ENCODE results near the gene MOGAT2.
"Not testable (repeated sequence)": the region's sequence is repeated elsewhere in the genome, so short reads cannot be mapped to it uniquely, and the experiment has no call there.

MOGAT2 gene

DNA sequence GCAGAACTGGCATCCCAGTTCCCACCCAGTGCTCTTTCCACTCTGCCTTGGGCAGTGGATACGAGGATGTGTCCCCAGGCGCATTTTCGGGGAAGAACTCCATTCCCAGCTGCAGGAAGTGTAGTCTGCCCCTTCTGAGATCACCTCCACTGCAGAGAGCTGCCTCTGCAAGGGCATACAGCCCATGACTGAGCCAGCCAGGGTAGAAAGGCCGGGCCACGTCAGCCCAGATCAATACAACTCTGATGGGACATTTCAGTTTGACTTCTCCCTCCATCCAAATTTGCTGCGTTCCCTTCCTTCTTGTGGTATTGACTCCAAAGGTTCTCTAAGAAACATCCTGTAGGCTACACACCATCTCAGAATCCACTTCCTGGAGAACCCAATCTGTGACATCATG is 19.7 kb downstream of the MOGAT2 start:
- no peak overlapping the region for H3K9ac ChIP-seq (ENCODE audit: low read length)
- H3K36me3 ChIP-seq (ENCODE audit: control insufficient read depth, insufficient read depth, low read length): no peaks in the 10 kb centered on the region
- peaks cover 7% of the 10 kb centered on the region; the same call in 1 of the 2 replicates for H3K4me1 ChIP-seq (ENCODE audit: control insufficient read depth, insufficient read depth, low read length)
- no peak overlapping the region for H3K4me3 ChIP-seq (ENCODE audit: low read depth, low read length)
- H3K9me3 ChIP-seq (ENCODE audit: control insufficient read depth, insufficient read depth, low read depth, low read length): no peaks in the 10 kb centered on the region
- no peaks in the 10 kb centered on the region for H3K27me3 ChIP-seq (ENCODE audit: control insufficient read depth, insufficient read depth, low read length)
- H3K27ac ChIP-seq (ENCODE audit: low read depth, low read length): no peak overlapping the region

DNA sequence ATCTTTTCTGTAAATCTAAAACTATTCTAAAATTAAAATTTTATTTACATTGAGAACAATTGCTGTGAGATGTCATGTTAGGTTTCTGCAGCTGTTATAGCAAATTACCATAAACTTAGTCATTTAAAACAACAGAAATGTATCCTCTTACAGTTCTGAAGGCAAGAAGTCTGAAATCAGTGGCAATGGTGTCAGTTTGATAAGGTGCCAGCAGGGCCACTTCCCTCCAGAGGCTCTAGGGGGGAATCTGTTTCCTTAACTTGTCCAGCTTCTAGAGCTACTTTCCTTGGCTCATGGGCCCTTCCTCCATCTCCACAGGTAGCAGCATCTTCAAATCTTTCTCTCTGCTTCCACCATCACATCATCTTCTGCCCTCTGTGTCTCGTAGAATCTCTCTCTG is 23.0 kb downstream of the MOGAT2 start:
- no peak overlapping the region for H3K9ac ChIP-seq (ENCODE audit: low read length)
- H3K27me3 ChIP-seq (ENCODE audit: control insufficient read depth, insufficient read depth, low read length): peaks cover 14% of the 10 kb centered on the region; the same call in 1 of the 2 replicates
- no peaks in the 10 kb centered on the region; the same call in 1 of the 2 replicates for H3K4me1 ChIP-seq (ENCODE audit: control insufficient read depth, insufficient read depth, low read length)
- H3K27ac ChIP-seq (ENCODE audit: low read depth, low read length): no peak overlapping the region
- H3K9me3 ChIP-seq (ENCODE audit: control insufficient read depth, insufficient read depth, low read depth, low read length): no peaks in the 10 kb centered on the region
- H3K4me3 ChIP-seq (ENCODE audit: low read depth, low read length): no peak overlapping the region
- H3K36me3 ChIP-seq (ENCODE audit: control insufficient read depth, insufficient read depth, low read length): no peaks in the 10 kb centered on the region

DNA sequence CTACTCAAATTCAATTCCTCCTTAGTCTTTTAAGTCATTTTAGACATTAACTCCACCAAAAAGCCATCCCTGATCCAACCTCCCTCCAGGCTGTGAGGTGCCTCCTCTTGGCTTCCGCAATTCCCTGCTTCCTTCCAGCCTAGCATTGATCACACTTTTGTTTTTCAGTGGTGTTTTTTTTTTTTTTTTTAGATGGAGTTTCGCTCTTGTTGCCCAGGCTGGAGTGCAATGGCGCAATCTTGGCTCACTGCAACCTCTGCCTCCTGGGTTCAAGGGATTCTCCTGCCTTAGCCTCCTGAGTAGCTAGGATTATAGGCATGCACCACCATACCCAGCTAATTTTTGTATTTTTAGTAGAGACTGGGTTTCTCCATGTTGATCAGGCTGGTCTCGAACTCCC is 25.5 kb downstream of the MOGAT2 start:
- not testable (repeated sequence) for H3K36me3 ChIP-seq (ENCODE audit: control insufficient read depth, insufficient read depth, low read length); H3K9me3 ChIP-seq (ENCODE audit: control insufficient read depth, insufficient read depth, low read depth, low read length); H3K9ac ChIP-seq (ENCODE audit: low read length); H3K4me3 ChIP-seq (ENCODE audit: low read depth, low read length); H3K4me1 ChIP-seq (ENCODE audit: control insufficient read depth, insufficient read depth, low read length); H3K27ac ChIP-seq (ENCODE audit: low read depth, low read length)
- H3K27me3 ChIP-seq (ENCODE audit: control insufficient read depth, insufficient read depth, low read length): peaks cover 18% of the 10 kb centered on the region; the same call in 1 of the 2 replicates

DNA sequence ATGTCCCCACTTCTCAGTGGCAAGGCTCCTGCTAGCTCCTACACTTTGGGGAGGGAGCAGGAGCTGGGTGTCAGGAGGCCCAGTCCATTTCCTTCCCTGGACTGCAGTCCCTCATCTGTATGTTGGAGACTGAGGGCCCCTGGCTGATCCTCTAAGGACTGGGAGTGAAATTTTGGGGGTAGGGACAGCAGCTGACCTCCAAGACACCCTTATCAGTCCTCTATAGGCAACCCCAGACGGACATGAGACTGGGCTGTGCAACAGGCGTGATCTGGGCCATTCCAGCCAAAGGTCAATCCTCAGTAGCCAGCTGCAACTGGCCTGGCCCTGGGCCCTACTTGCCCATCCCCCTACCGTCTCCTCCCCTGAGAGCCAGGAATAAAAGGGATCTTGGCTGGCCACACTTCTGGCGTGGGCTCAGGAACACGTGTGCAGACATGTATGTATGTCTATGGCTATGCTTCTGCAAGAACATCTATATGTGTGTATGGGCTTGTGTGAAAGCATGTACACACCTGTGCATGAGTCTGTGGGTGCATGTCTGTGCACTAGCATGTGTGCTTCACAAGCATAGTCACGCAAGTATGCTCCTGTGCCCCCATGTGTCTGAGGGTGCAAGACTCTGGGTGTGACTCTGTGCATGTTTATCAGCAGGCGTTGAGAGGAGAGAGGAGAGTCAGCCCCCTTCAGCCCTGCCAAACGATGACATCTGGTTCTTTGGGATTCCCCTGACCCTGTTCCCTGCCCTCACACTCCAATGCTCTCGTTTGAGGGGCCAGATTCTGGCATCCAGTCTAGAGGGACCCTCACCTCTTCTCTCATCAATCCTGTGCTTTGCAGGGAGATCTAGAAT is 26.3 kb downstream of the MOGAT2 start:
- Histone ChIP-seq H3K4me3 (ENCODE audit: low read depth, low read length) (no peak overlapping the region), H3K9me3 (ENCODE audit: control insufficient read depth, insufficient read depth, low read depth, low read length) (peaks cover 6% of the 10 kb centered on the region; the same call in 1 of the 2 replicates), H3K36me3 (ENCODE audit: control insufficient read depth, insufficient read depth, low read length) (no peaks in the 10 kb centered on the region), H3K27ac (ENCODE audit: low read depth, low read length) (no peak overlapping the region), H3K27me3 (ENCODE audit: control insufficient read depth, insufficient read depth, low read length) (peaks cover 18% of the 10 kb centered on the region; the same call in 1 of the 2 replicates), H3K4me1 (ENCODE audit: control insufficient read depth, insufficient read depth, low read length) (no peaks in the 10 kb centered on the region; the same call in 1 of the 2 replicates), H3K9ac (ENCODE audit: low read length) (no peak overlapping the region)

DNA sequence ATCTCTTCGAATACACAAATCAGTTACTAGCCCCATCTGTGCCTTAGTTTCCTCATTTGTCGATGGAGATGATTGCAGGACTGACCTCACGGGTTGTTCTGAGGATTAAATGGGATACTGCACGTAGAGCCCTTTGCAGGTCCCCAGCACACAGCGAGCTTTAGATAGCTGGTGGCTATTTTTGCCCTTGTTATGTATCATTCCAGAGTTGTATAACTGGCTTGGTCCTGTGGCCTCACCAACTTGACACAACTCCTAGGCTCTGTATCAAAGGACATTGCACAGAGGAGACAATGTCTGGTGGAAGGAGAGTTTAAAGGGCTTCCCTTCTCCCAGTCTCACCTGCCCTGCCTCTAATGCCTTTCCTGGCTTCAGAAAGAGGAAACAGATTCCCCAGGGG is 28.2 kb downstream of the MOGAT2 start:
- no peak overlapping the region for H3K27ac ChIP-seq (ENCODE audit: low read depth, low read length)
- peaks cover 6% of the 10 kb centered on the region; the same call in 1 of the 2 replicates for H3K9me3 ChIP-seq (ENCODE audit: control insufficient read depth, insufficient read depth, low read depth, low read length)
- H3K9ac ChIP-seq (ENCODE audit: low read length): no peak overlapping the region
- H3K36me3 ChIP-seq (ENCODE audit: control insufficient read depth, insufficient read depth, low read length): no peaks in the 10 kb centered on the region
- H3K4me1 ChIP-seq (ENCODE audit: control insufficient read depth, insufficient read depth, low read length): no peaks in the 10 kb centered on the region; the same call in 1 of the 2 replicates
- H3K27me3 ChIP-seq (ENCODE audit: control insufficient read depth, insufficient read depth, low read length): peaks cover 18% of the 10 kb centered on the region; the same call in 1 of the 2 replicates
- no peak overlapping the region for H3K4me3 ChIP-seq (ENCODE audit: low read depth, low read length)

DNA sequence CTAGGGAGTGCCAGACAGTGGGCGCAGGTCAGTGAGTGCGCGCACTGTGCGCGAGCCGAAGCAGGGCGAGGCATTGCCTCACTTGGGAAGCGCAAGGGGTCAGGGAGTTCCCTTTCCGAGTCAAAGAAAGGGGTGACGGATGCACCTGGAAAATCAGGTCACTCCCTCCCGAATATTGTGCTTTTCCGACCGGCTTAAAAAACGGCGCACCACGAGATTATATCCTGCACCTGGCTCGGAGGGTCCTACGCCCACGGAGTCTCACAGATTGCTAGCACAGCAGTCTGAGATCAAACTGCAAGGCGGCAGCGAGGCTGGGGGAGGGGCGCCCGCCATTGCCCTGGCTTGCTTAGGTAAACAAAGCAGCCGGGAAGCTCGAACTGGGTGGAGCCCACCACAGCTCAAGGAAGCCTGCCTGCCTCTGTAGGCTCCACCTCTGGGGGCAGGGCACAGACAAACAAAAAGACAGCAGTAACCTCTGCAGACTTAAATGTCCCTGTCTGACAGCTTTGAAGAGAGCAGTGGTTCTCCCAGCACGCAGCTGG is 31.2 kb downstream of the MOGAT2 start:
- not testable (repeated sequence) for H3K27ac ChIP-seq (ENCODE audit: low read depth, low read length); H3K4me3 ChIP-seq (ENCODE audit: low read depth, low read length); H3K4me1 ChIP-seq (ENCODE audit: control insufficient read depth, insufficient read depth, low read length); H3K9me3 ChIP-seq (ENCODE audit: control insufficient read depth, insufficient read depth, low read depth, low read length); H3K36me3 ChIP-seq (ENCODE audit: control insufficient read depth, insufficient read depth, low read length)
- peaks cover 18% of the 10 kb centered on the region; the same call in 1 of the 2 replicates for H3K27me3 ChIP-seq (ENCODE audit: control insufficient read depth, insufficient read depth, low read length)
- peak overlapping the region; percentile 62 for H3K9ac ChIP-seq (ENCODE audit: low read length)

DNA sequence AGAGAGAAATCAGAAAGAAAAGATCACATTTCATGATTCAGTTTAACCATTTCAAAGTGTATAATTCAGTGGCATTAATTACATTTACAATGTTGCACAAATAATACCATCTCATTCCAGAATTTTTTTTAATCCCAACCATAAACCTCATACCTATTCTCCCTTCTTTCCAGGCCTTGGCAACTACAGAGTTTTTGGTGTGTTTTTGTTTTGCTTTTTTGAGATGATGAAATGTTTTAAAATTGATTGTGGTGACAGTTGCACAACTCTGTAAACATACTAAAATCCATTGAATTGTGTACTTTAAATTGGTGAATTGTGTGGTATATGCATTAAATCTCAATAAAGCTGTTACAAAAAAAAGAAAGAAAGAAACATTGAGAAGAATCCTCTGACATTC is 37.3 kb downstream of the MOGAT2 start:
- H3K27ac ChIP-seq (ENCODE audit: low read depth, low read length); H3K4me3 ChIP-seq (ENCODE audit: low read depth, low read length); H3K36me3 ChIP-seq (ENCODE audit: control insufficient read depth, insufficient read depth, low read length); H3K4me1 ChIP-seq (ENCODE audit: control insufficient read depth, insufficient read depth, low read length); H3K27me3 ChIP-seq (ENCODE audit: control insufficient read depth, insufficient read depth, low read length); H3K9ac ChIP-seq (ENCODE audit: low read length); H3K9me3 ChIP-seq (ENCODE audit: control insufficient read depth, insufficient read depth, low read depth, low read length): not testable (repeated sequence)

DNA sequence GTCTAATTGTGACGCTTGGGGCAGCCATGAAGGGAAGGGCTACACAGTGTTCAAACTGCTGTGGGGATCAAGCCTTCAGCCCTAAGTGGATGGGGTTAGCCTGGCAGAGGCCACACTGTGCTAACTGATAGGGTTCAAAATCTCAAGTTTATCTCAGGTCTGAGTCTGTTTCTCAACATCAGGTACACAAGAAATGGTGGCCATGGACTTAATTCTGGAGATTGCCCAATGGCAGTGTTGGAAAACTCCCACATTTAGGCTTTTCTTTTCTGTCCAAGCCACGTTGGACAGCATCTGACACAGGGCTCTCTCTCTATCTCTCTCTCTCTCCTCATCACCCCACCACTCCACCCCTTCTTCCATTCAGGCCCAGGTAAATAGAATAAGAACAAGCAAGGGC is 40.0 kb downstream of the MOGAT2 start:
- Histone ChIP-seq H3K9ac (ENCODE audit: low read length) (no peak overlapping the region), H3K9me3 (ENCODE audit: control insufficient read depth, insufficient read depth, low read depth, low read length) (no peaks in the 10 kb centered on the region), H3K27me3 (ENCODE audit: control insufficient read depth, insufficient read depth, low read length) (no peaks in the 10 kb centered on the region), H3K27ac (ENCODE audit: low read depth, low read length) (no peak overlapping the region), H3K36me3 (ENCODE audit: control insufficient read depth, insufficient read depth, low read length) (no peaks in the 10 kb centered on the region), H3K4me3 (ENCODE audit: low read depth, low read length) (no peak overlapping the region), H3K4me1 (ENCODE audit: control insufficient read depth, insufficient read depth, low read length) (no peaks in the 10 kb centered on the region; the same call in 1 of the 2 replicates)

DNA sequence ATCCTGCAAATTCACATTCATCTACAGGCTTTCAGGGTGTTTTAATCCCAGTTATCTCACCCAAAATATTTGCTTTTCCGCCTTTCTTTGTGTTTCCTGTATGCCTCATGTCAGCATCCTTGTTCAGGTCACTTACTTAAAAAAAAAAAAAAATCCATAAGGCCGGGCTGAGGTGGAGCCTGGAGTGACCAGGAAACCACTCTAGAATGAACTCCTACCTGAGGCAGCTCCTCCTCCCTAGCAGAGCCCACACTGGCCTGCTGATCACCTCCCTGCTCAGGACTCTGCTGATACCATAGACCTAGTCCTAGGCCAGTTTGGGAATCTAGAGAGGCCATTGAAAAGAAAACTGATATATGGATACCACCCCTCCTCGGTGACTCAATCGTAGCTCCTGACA is 42.2 kb downstream of the MOGAT2 start:
- H3K27ac ChIP-seq (ENCODE audit: low read depth, low read length): no peak overlapping the region

DNA sequence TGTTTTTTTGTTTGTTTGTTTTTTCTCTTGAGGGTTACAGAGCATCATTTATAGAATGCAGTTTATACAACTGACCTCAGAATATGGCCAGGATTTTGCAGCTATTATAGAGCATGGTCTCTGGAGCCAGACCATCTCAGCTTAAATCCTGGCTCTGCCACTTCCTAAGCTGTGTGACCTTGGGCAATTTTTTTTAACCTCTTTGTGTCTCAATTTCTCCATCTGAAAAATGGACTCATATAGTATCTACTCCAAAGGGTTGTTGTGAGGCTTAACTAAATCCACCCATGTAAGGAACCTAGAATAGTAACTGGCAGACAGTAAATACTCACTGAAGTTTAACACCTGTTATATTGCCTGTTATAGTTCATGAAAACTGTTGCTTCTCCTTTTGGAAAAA is 42.6 kb downstream of the MOGAT2 start:
- Histone ChIP-seq H3K27ac (ENCODE audit: low read depth, low read length) (no peak overlapping the region), H3K9ac (ENCODE audit: low read length) (no peak overlapping the region), H3K4me1 (ENCODE audit: control insufficient read depth, insufficient read depth, low read length) (no peaks in the 10 kb centered on the region; the same call in 1 of the 2 replicates), H3K36me3 (ENCODE audit: control insufficient read depth, insufficient read depth, low read length) (no peaks in the 10 kb centered on the region), H3K9me3 (ENCODE audit: control insufficient read depth, insufficient read depth, low read depth, low read length) (no peaks in the 10 kb centered on the region), H3K27me3 (ENCODE audit: control insufficient read depth, insufficient read depth, low read length) (peaks cover 10% of the 10 kb centered on the region; the same call in 1 of the 2 replicates), H3K4me3 (ENCODE audit: low read depth, low read length) (no peak overlapping the region)

More for the DNA sequence above, 42.2 kb downstream of the MOGAT2 start:
- no peaks in the 10 kb centered on the region for H3K36me3 ChIP-seq (ENCODE audit: control insufficient read depth, insufficient read depth, low read length)
- no peaks in the 10 kb centered on the region; the same call in 1 of the 2 replicates for H3K4me1 ChIP-seq (ENCODE audit: control insufficient read depth, insufficient read depth, low read length)
- H3K4me3 ChIP-seq (ENCODE audit: low read depth, low read length): no peak overlapping the region
- H3K9me3 ChIP-seq (ENCODE audit: control insufficient read depth, insufficient read depth, low read depth, low read length): no peaks in the 10 kb centered on the region
- 0 out of 2 replicates have a peak, but pooled peaks cover 7% of the 10 kb centered on the region for H3K27me3 ChIP-seq (ENCODE audit: control insufficient read depth, insufficient read depth, low read length)
- no peak overlapping the region for H3K9ac ChIP-seq (ENCODE audit: low read length)

All from HUES6 (cell line).